Activated CD8-positive, alpha-beta memory T cell treated with anti-CD3 and anti-CD28 coated beads, Interleukin-2, amount 50 U/mL, for 48 hours (primary cell): ENCODE measurements around the gene CPLX4.
A peak's percentile ranks its signal among the peaks of the same experiment; 100 is the strongest.

ENCODE experiments used
- DNase-seq: peaks from one replicate; pipeline ENCODE4 v3.0.0-alpha.2; 2020

The CPLX4 gene

DNA sequence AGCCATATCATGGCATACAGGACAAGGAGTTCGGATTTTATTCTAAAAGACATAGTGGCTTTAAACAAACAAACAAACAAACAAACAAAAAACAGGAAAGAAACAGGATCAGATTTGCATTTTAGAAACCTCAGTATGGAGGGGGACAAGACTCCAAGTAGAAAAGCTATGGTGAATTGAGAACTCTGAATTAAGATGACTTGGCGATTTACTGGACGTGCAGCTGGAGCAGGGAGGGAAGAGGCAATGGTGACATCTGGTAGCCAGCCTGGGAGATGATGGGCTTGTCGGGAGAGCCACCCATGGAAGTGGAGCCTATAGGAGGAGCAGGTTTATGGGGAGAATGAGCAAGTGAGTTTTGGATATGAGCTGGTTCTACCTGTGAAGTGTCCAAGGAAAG lies 13.2 kb downstream of the CPLX4 start:
- DNase-seq, result no peak

DNA sequence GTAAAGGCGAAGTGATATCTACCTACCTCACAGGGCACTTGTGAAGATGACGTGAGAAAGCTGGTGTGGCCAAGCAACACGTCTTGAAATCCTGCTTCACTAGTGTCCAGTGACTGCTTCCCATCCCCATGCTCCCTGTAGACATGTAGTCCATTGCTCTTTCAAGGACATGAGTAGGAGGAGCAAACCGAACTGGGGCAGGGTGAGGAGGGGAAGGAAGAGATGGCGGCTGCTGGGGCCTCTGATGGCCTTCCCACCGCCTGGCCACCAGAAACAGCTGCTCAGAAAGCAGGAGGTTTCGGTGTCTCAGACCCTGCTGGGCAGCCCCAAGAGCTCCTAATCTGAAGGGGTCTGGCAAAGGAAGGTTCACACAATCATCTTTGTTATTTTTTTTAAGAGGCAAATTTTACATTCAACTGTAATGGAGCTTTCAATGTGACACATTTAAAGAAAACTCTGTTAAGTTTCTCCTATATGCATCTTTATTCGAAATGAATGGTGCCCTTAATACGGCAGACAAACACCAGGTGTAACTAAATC lies 14.7 kb downstream of the CPLX4 start:
- DNase-seq, result no peak

DNA sequence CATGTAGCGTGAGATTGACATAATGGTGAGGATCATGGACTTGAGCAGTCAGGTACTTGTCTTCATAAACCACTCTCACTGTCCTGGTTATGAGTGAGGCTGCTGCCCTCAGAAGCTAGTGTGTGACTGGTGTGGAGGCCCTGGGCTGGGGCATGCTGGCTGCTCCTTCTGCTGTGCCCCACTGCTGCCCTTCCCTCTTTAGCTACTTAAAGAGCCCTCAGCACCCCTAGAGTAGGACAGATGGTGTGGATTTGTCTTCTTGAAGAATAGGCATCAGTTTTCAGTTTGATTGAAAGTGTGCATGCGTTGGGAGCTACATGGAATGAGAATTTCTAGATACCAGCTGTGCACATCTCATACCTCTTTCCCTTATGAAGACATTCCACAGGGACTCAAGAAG lies 15.4 kb downstream of the CPLX4 start:
- DNase-seq, result no peak

DNA sequence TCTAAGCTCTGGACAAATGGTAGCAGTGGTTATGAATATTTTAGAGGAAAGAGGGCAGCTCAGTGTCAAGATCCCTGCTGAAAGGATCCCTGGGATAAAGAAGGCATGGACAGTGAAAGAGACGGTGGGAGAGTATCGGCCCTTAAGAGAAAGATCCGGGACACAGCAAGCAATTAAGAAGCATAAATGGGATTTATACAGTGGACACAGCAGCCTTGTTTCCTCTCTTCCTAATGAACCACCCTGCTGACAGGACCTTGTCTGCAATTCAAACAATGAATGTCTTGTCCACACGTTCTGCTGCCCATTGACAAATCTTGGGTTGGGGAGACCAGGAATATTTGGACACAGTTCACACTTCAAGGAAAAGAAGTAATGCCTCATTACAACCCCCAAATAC lies 16.5 kb downstream of the CPLX4 start:
- DNase-seq, result no peak

DNA sequence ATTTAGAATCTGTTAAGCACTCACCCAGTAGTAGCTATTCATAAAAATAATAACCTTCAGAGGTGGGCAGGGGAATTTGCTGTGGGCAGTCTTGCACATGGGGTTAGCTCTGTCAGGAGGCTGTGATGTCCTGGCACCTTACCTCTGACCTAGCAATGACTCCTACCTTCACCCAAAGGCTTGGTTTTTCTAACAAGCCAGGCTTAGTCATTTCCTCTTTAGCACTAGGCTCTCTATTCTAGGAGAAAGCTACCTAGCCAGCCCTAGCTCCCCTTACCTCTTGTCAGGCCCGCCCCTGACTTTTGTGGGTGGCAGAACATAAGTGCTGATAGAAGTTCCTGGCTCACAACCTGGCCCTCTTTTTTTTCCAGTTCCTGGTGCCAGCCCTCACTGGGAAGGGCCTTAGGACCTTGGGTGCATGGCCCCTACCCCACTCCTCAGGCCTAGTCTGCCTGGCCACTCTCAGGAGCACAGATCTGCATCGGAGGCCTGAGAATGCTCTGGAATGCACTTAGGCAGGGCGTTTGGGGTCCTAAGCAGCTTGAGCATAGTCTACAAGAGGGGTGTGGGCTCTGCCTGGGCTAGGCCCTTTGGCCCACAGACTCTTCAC lies 17.7 kb downstream of the CPLX4 start:
- DNase-seq, result no peak

DNA sequence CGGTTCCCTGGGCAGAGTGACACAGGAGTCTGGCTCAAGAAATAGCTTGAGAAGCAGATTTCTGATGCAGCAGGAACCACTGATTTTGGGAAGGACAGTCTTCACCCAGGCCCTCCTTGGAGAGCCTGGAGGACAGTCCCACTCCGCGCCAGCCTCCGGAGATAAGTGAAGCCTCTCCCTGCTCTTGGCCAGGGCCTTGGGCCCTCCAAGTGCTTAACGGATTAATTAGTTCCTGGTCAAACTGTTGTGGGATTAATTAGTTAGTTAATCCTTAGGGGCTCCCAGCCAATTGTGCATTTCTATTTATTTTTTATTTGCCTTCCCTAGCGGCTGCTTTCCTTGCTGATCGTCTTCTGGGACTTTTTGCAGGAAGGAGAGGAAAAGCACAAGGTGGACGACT lies 19.6 kb downstream of the CPLX4 start:
- DNase-seq, result no peak

DNA sequence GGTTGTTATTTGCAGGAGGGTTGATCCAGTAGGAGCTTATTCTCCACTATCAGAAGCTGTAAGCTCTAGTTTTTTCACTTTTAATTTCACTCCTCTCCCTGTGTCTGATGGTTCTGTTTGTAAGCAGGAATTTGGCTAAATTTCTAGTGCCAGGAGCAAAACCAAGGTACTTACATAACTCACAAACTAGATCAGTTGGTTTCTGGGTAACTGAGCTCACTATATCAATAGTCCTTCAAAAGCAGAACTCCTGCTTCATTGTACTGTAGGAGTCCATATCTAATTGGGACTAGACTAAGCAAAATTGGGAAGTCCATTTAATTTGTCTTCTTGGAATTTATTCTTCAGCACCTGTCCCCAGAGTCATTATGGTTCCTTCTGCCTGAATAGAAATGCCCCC lies 25.1 kb downstream of the CPLX4 start:
- DNase-seq, result no peak

DNA sequence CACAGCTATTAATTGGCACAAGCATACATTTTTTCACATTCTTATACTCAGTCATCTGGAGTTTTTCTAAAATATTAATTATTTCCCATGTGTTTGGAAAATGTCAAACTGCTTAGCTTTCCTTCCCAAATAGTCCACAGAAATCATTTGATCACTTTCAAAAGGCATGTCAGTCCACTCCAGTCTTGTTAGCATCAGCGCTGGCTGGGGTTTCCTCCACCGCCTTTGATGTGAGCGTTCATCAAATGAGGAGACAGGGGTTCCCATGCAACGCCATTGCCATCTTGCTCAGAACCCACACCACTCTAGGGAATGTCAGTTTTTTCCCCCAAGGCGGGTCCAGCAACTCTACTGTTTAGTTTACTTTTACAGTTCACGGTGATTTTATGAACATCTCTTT lies 32.1 kb downstream of the CPLX4 start:
- no peak for DNase-seq

DNA sequence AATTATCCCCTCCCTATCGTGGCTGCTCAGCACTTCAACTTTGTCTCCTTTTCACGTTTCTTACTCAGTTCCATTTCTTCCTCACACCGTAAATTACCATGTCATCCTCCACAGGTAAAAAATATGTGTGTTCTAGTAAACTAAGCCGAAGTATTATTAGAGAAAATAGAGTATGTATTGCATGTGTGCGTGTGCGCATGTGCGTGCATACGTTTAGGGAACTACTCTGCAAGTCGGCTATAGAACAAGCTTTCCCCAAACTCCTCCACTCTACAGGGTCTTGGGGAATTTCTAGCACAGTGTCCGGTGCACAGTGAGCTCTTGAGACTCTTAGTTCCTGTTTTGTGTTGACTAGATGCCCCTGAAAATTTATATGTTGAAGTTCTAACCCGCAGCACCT lies 36.1 kb downstream of the CPLX4 start:
- no peak for DNase-seq

DNA sequence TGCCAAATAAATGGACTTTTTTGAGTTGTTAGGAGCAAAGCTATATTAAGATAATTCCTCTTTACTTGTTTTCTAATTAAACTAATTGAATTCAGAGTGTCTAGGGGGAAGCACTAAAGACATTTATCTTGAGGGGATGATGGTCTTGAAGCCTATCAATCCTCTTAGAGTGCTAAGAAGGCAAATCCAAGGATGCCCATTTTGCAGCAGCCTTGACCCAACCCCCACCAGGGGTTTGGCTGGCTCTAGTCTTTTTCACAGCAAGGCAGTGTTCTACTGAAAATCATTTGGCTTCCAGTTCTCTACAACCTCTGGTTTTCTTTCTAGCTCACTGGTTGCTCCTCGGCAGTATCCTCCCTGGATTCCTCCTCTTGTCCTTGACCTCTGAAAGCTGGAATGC lies 38.7 kb downstream of the CPLX4 start:
- no peak for DNase-seq

DNA sequence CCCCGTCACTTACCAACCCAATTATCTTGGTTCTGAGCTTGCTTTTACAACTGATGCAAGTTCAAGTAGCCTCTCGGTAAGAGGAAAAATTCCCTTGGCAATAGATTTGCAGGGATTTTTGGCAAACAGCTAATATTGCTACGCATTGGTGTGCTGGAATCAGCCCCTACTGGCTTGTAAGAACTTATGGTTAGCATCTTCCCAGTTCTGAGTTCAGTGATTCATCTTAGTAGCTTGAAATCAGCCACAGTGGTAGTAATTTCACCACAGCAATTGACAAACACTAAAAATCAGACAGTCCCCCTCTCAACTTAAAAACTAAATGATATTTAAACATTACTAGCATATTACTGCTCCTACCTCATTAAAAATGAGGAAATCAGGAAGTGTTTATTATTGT lies 39.3 kb downstream of the CPLX4 start:
- no peak for DNase-seq

DNA sequence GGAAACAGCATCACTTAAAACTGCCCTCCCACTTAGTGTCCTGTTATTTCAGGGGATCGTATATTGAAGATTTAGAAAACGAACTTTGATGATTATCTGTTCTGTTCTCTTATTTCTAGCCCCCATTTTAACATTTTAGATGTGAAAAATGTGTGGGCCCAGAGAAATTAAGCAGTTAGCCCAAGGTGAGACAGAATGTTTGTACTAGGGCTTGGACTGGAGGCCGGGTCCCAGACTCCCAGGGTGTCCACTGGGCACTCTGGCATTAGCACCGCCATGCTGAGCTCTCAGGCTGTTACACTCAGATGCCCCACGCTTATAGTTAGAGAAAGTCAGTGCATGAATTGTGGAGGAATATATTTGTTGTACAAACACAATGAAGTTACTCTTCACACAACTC lies 39.7 kb downstream of the CPLX4 start:
- DNase-seq, result no peak

DNA sequence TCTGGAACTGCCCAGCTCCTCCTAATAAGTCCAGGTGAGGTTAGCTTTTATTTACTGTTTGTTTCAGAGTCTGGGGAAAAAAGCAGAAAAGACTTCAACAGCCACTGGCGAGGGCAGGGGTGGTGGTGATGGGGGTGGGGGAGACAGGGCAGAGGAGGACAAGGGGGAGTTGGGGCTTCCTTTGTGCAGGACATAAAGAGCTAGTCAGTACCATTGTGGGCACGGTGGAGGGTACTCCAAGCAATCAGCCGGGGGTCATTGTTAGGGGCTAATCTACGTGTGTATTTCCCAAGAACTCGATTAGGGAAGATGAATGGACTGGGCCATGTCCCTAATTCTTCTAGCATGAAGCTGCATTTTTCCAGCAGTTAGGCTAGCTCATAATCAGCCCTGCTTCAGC lies 42.4 kb downstream of the CPLX4 start:
- no peak for DNase-seq

DNA sequence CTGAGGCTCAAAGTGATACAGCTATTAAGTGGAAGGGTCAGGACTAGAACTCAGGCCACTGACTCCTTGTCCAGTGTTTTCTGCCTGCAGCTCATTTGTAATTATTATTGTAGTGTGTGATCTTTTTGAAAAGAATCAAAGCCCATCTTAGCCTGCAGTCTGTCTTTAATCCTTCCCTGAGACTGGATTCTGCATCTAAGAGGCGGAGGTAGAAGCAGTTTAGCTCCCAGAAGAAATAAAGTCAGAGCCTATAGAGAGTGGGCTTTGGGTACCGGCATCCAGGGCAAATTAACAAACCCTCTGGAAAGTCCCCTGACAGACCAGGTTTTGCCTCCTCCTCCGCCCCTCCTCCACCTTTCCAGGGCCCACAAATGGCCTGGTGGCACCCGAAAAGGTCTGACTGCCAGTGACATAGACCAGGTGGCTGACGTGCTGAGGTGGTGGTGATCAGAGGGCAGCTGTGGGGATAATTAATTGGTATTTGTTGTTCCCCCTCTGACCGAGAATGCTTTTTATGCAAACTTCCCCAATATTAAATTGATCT lies 43.0 kb downstream of the CPLX4 start:
- DNase-seq, result no peak

DNA sequence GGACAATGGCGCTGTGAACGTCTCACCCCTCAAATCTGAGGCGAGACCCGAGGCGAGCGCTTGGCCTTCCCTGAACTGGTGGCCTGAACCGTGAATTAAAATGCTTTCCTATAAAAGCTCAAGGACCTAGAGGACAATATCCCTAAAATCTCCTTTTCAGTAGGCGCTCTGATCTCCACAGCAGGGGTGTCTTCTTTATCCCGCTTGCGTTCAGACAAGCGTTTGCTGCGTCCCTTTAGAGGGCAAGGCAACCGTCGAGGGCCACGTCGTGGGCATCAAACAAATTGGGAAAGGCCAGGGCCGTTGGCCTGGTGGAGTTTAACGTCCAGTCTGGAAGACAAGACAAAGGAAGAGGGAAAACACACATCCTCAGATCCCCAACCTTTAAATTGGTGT lies 43.9 kb downstream of the CPLX4 start:
- no peak for DNase-seq

DNA sequence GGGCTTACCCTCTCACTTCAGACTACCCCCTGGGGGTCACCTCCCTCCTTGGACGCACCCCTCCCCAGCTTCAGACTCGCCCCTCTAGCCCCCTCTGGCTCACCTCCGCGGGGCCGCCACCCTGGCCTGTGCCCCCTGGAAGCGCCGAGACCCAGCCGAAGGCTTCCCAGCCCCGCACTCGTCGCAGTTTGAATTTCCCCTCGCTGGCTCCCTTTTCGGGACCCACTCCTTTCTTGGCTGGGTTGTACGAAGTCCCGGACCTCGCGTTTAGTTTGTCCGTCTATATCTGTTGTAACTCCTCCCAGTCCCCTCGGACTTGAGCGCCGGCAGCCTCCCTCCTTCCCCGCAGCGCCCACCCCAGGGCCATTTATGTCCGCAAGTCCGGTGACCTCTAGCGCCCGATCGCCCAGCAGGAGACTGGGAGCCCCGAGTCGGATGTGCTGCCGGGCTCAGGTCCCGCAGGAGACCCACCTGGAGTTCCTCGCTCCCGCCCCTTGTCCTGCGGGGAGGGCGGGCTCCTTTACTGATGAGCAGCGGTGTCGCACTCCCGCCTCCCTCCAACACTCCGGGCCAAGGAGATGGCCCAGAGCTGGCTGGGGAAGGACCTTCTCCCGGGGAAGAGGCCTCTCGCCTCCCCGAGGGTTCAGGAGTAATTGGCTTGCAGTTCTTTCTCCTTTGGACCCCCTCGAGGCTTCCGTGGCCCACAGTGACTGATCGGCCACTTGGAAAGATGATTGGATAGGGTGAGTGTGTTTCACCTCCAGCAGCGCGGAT lies 44.5 kb downstream of the CPLX4 start:
- DNase-seq, result no peak

DNA sequence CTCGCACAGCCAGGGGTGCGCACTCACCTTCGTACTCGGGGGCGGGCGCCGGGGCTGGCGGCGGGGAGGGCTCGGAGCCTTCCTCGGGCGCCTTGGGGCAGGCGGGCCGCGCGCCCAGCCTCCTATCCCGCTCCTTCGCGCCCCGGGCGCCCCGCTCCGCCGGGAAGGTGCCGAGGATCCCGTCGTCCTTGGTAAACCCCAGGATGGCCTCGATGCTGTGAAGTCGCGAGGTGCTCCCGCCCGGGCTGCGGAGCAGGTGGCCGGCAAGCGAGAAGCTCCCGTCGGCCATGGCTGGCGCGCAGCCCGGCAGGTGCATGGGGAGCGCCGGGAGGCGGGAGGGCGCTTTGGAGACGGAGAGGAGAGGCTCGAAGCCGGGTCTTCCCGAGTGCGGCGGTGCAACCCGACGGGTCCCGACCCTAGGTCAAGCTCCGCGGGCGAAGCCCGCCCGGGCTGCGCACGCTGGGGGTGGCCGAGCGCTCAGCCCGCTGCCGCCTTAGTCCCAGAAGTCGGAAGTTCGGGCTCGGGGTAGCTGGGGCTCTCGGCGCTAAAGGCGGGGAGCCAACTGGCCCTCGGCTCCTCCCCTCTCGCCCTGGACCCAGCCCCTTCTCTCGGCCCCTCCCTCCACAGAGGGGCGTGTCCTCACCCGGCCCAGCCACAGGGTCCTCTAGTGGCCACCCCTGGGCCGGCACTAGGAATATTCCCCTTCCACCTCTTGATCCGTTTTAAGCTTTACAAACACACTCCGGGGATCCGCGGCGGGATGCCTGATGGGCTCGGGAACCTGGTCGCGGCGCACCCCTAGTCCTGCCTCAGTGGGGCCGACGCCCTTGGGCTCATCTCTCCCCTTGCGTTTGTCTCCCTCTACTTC lies 45.3 kb downstream of the CPLX4 start, which contains the start of gene RAX:
Gene RAX (minus strand): TSS at position 564 of the 868 bp plus-strand sequence. CDS start 248 bp downstream, at position 316.
- peak; percentile 64 for DNase-seq

DNA sequence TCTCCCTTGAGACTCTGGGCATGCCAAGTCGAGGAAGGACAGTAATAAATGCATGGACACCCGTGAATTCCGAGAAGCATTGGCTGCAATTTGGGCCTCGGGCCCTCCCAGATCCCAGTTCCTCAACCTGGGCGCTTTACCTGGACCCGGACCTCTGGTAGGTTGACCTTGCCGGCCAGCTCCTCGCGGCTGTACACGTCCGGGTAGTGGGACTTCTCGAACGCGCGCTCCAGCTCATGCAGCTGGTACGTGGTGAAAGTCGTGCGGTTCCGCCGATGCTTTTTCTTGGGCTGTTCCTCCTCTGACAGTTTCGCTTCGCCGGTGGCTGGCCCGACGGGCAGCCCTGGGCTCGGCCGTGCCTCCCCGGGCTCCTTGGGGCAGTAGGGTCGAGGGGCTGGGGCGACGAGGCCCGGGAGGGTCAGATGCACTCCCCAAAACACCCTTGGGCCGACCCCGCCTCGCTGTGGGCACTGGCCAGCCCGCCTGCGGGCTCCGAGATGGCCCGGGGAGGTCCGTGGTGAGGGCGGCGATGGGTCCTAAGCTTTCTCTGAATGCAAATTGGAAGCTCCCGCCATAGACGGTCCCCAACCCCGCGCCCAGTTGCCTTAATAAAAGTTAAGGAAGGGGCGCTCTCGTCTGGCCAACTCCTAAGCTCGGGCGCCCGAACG lies 46.1 kb downstream of the CPLX4 start:
- no peak for DNase-seq

DNA sequence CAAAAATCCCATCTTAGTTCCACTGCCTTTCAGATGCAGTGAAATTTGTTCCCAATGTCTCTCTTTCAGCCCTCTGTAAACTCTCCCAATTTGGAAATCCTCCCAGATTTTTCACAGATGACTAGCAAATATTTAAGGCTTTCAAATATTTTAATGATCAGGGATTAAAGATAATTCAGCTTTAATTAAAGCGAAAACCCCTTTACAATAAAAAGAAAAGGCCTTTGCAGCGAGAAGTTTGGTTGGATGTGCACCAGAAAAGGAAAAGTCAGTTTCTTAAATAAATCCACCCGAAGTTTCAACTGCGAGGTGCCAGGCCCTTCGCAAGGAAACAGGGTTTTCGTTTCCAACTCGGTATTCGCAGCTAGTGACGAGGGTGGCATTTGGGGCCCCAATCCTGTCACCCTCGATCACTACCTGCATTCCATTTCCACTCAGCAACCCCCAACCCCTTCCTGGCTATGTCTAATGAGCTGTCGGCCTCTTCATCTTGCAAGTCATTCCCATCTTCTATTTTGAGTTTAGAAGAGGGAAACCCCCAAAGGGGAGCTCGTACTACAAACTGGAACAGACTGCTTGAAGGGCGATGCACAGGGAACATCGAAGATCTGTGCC lies 46.7 kb downstream of the CPLX4 start:
- DNase-seq, result no peak

DNA sequence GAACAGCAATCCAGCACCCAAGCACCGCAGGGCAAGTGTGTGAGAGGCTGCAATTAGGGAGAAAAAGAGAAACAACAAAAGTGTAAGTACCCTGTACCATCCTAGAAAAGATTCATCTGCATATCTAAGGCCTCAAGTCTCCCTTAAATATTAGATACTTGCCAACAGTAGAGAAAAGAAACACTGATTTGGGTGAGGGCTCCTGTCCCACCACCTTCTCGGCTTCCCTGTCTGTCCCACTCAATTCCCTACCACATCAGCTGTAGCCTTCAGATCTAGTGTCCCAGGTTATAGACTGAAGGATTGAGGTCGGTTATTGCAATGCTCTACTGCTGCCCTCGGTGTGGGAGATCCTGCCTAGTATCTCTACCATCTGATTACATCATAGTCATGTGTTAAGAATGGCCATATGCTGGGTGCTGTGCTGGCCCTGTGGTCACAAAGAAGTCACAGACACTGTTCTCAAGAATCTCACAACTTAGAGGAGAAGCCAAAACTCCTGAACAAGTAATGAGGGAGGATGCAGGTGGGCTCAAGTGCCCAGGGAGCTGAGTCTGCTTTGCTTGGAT lies 47.7 kb downstream of the CPLX4 start:
- no peak for DNase-seq

DNA sequence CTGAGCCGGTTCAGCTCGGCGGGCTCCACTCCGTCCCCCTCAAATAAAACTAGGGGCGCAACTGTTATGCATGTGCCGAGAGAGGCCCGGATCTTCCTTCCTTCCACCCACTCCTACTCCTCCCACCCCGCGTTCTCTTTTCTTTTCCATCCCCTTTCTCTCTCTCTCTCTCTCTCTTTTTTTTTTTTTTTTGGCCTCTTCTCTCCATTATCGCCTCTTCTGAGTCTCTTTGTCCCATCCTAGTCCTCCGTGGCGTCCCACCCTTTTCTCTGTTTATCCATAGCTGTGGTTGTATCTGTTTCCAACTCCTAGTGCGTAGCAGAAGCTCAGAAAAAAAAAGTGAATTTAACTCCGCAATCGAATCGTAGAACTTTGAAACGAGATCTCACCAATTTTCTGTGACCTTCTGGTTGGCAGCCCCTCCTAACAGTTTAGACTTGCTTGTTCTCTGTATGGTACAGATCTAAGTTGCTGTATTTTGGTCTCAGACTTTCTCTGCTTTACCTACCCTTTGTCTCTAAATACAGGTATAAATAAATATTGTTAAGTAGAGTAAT lies 48.8 kb downstream of the CPLX4 start:
- DNase-seq, result no peak
